SK-N-SH (cell line): ENCODE results near the gene C4orf33. TPM values are rescaled to one million over a fixed set of nuclear protein-coding genes. Genes with fewer than 3 reads are reported as not detected.

ENCODE experiments used
- CTCF ChIA-PET: fragments of 300-600, 350-600 bp; formaldehyde crosslinking; extraction: SDS; loops from one replicate; lab custom pipeline; 2021; lab: Yijun Ruan, JAX
- POLR2A ChIA-PET: fragments of 350-600 bp; sonication (Branson Sonifier 250); formaldehyde crosslinking; extraction: SDS; loops from one replicate; lab custom pipeline; 2020; ENCODE audit warnings: antibody characterized with exemption, inconsistent platforms; lab: Yijun Ruan, JAX
- DNase-seq: peaks from one replicate; pipeline ENCODE4 v3.0.0; 2012
- H2AFZ ChIP-seq: fragments of 200-600 bp; sonication (generic); 2 replicates; pipeline ENCODE4 v1.8.1; 2016; ENCODE audit warnings: antibody characterized with exemption, mild to moderate bottlenecking, low read depth
- H3F3A ChIP-seq: fragments of 200-600 bp; sonication (generic); replicated peaks from 2 replicates; pipeline ENCODE3; 2016; ENCODE audit warnings: antibody characterized with exemption, mild to moderate bottlenecking; ENCODE audit not compliant: insufficient read depth
- H3K27ac ChIP-seq, 2 experiments: fragments of 200-500 bp in 1 of 2; fragments of 200-600 bp in 1 of 2; sonication (Bioruptor generic) in 1 of 2; sonication (generic), shearing (Covaris generic) in 1 of 2; 2 replicates each; pipeline versions ENCODE4 v1.5.1 to v1.6.1; 2014 to 2016; ENCODE audit warnings: low read depth in 2 of 2, inconsistent platforms in 1 of 2, low read length in 1 of 2, mild to moderate bottlenecking in 1 of 2, mixed read lengths in 1 of 2
- H3K27me3 ChIP-seq: fragments of 200-600 bp; sonication (generic), shearing (Covaris generic); 2 replicates; pipeline ENCODE4 v1.6.1; 2016; ENCODE audit warnings: mixed run types; ENCODE audit not compliant: insufficient read depth
- H3K36me3 ChIP-seq, 2 experiments: fragments of 200-500 bp in 1 of 2; fragments of 200-600 bp in 1 of 2; sonication (Bioruptor generic) in 1 of 2; sonication (generic) in 1 of 2; replicated peaks in 1 of 2; 2 replicates each; pipeline versions ENCODE3 to v1.5.1; 2014 to 2016; ENCODE audit warnings: low read length in 1 of 2, mild to moderate bottlenecking in 1 of 2; ENCODE audit not compliant: insufficient read depth in 2 of 2, control insufficient read depth in 1 of 2
- H3K4me1 ChIP-seq, 2 experiments: fragments of 200-500 bp in 1 of 2; fragments of 200-600 bp in 1 of 2; sonication (Bioruptor generic) in 1 of 2; sonication (generic), shearing (Covaris generic) in 1 of 2; 2 replicates each; pipeline versions ENCODE4 v1.5.1 to v1.6.1; 2014 to 2016; ENCODE audit warnings: low read depth in 1 of 2, low read length in 1 of 2, mixed run types in 1 of 2; ENCODE audit not compliant: insufficient read depth in 2 of 2, control insufficient read depth in 1 of 2
- H3K4me2 ChIP-seq: fragments of 200-600 bp; sonication (generic), shearing (Covaris generic); 2 replicates; pipeline ENCODE4 v1.6.1; 2017; ENCODE audit warnings: mixed run types
- H3K4me3 ChIP-seq, 2 experiments: fragments of 200-500 bp in 1 of 2; fragments of 200-600 bp in 1 of 2; sonication (Bioruptor generic) in 1 of 2; sonication (generic), shearing (Covaris generic) in 1 of 2; 2 replicates each; pipeline versions ENCODE4 v1.5.1 to v1.8.1; 2014 to 2016; ENCODE audit warnings: low read depth in 2 of 2, inconsistent platforms in 1 of 2, low read length in 1 of 2, mild to moderate bottlenecking in 1 of 2, mixed read lengths in 1 of 2, moderate library complexity in 1 of 2
- H3K79me2 ChIP-seq: fragments of 200-600 bp; sonication (generic); 2 replicates; pipeline ENCODE4 v1.8.1; 2017; ENCODE audit warnings: mild to moderate bottlenecking; ENCODE audit not compliant: insufficient read depth
- H3K9ac ChIP-seq: fragments of 200-600 bp; sonication (generic); 2 replicates; pipeline ENCODE4 v1.6.1; 2017; ENCODE audit warnings: mixed run types
- H3K9me2 ChIP-seq: fragments of 200-600 bp; sonication (generic); 2 replicates; pipeline ENCODE4 v1.6.1; 2017; ENCODE audit warnings: mixed run types
- H3K9me3 ChIP-seq: fragments of 200-600 bp; sonication (generic); 2 replicates; pipeline ENCODE4 v1.6.1; 2017; ENCODE audit warnings: mixed run types, mild to moderate bottlenecking, moderate library complexity
- H4K20me1 ChIP-seq: fragments of 200-600 bp; sonication (generic); 2 replicates; pipeline ENCODE4 v1.6.1; 2017; ENCODE audit warnings: mild to moderate bottlenecking, mixed run types; ENCODE audit not compliant: insufficient read depth
- CHD2 ChIP-seq: fragments of 150-350 bp; IDR thresholded peaks from 2 replicates; pipeline ENCODE4 v1.6.1; 2018; ENCODE audit warnings: low read length; ENCODE audit not compliant: partially characterized antibody
- CTCF ChIP-seq: fragments of 200-600 bp; sonication (generic); IDR thresholded peaks from 2 replicates; pipeline ENCODE4 v1.6.1; 2017; ENCODE audit warnings: antibody characterized with exemption, mild to moderate bottlenecking, moderate library complexity
- GABPA ChIP-seq: IDR thresholded peaks from 2 replicates; pipeline ENCODE4 v1.4.0; 2012; ENCODE audit warnings: low read depth, mild to moderate bottlenecking
- NRF1 ChIP-seq: IDR thresholded peaks from 2 replicates; pipeline ENCODE4 v1.6.1; 2012; ENCODE audit warnings: low read depth, mild to moderate bottlenecking, low read length
- RAD21 ChIP-seq: IDR thresholded peaks from 2 replicates; pipeline ENCODE4 v1.6.1; 2012; ENCODE audit warnings: mild to moderate bottlenecking, low read length
- REST ChIP-seq: IDR thresholded peaks from 2 replicates; pipeline ENCODE4 v1.6.1; 2012; ENCODE audit warnings: mild to moderate bottlenecking, low read depth, low read length, moderate library complexity
- YY1 ChIP-seq: IDR thresholded peaks from 2 replicates; pipeline ENCODE4 v1.4.0; 2012; ENCODE audit warnings: low read depth, mild to moderate bottlenecking
- WGBS: methylation state at CpG from one replicate; pipeline ENCODE4 v1.1.6; 2017; ENCODE audit warnings: low lambda C conversion rate; 5-methylcytosine and 5-hydroxymethylcytosine counted together
- polyA plus RNA-seq, 3 experiments: library from polyadenylated mRNA; depleted of rRNA; stranded (reverse); fragments of >200 nt; gene quantifications; 2 replicates each; pipeline ENCODE4 v1.2.3, GENCODE V29; 2012

The C4orf33 gene
- polyA plus RNA-seq, 1 of the 3 experiments (the other 2 are of a cell fraction): 3.3 TPM

- Histone ChIP-seq H3F3A (no peaks in the 10 kb centered on the region), H3K27me3 (no peaks in the 10 kb centered on the region), H3K4me1 (peaks cover 0 to 8% of the 10 kb centered on the region in 2 experiments; a peak in 2 of 4 replicates), H4K20me1 (no peaks in the 10 kb centered on the region), H2AFZ (no peak overlapping the region), H3K9ac (no peak overlapping the region), H3K4me2 (no peak overlapping the region), H3K9me2 (no peaks in the 10 kb centered on the region), H3K4me3 (no peak overlapping the region), H3K9me3 (no peaks in the 10 kb centered on the region), H3K36me3 (no peaks in the 10 kb centered on the region), H3K27ac (no peak overlapping the region), H3K79me2 (no peaks in the 10 kb centered on the region)
- ChIA-PET CTCF (no interaction called here), POLR2A (no interaction called here)
- no peak for TF ChIP-seq NRF1
- peak; percentile 24; the same call in 1 of the 2 replicates for TF ChIP-seq CTCF
- TF ChIP-seq RAD21: 0 out of 2 replicates have a peak, but pooled peaks have one; percentile 2
- 65% methylated on average over 2 of the region's 2 CpGs for WGBS
- peak; percentile 9 for DNase-seq
These were observed 50.7 kb downstream of the C4orf33 start for GRCh38 chr4:129146639-129147038.

- CTCF ChIA-PET: no interaction called here
- POLR2A ChIA-PET: interaction anchor here (0.6 kb wide), 1 partner anchor 636 kb away, joined by 5 read pairs; no protein-coding TSS in a partner anchor
- no peak for TF ChIP-seq YY1
- no peak for TF ChIP-seq REST
- no peak for TF ChIP-seq CHD2
- TF ChIP-seq GABPA: no peak
- TF ChIP-seq, all 33 proteins: peak for 0
- H3K9ac ChIP-seq: no peak overlapping the region
- no peak for DNase-seq
- WGBS: 73% methylated on average over 2 of the region's 2 CpGs
- no peaks in the 10 kb centered on the region for H3K9me2 ChIP-seq
- no peaks in the 10 kb centered on the region for H3F3A ChIP-seq
- H2AFZ ChIP-seq: no peak overlapping the region
- peaks cover 0 to 8% of the 10 kb centered on the region in 2 experiments; a peak in 2 of 4 replicates for H3K4me1 ChIP-seq
- no peaks in the 10 kb centered on the region for H3K36me3 ChIP-seq
- no peaks in the 10 kb centered on the region for H3K79me2 ChIP-seq
- H3K27ac ChIP-seq: no peak overlapping the region
- no peak overlapping the region for H3K4me3 ChIP-seq
- no peaks in the 10 kb centered on the region for H3K27me3 ChIP-seq
- H3K4me2 ChIP-seq: no peak overlapping the region
- no peaks in the 10 kb centered on the region for H4K20me1 ChIP-seq
- H3K9me3 ChIP-seq: no peaks in the 10 kb centered on the region
These were observed 52.9 kb downstream of the C4orf33 start for GRCh38 chr4:129148892-129149291.
